B cell (primary cell): ENCODE results near the gene USF1. TPM values are rescaled to one million over a fixed set of nuclear protein-coding genes. Genes with fewer than 3 reads are reported as not detected.

Experiments used
- ATAC-seq: fragments of 200-7000 bp; cut with Tn5 transposase; one replicate; pipeline ENCODE4 v1.10.0; 2021; ENCODE audit warnings: low read depth, mild to moderate bottlenecking, moderate number of reproducible peaks, moderate library complexity
- CTCF ChIA-PET: fragments of 350-600 bp; sonication (Branson Sonifier 250); formaldehyde crosslinking; loops from one replicate; lab custom pipeline; 2021; ENCODE audit warnings: antibody characterized with exemption, inconsistent platforms; lab: Charles Lee
- POLR2A ChIA-PET: fragments of 350-600 bp; sonication (Branson Sonifier 250); formaldehyde crosslinking; loops from one replicate; lab custom pipeline; 2021; ENCODE audit warnings: antibody characterized with exemption; lab: Charles Lee
- DNase-seq: peaks from one replicate; pipeline ENCODE4 v3.0.0; 2013
- H2AFZ ChIP-seq: 2 replicates; pipeline ENCODE4 v1.6.1; 2012; ENCODE audit warnings: mild to moderate bottlenecking, low read depth, low read length; ENCODE audit not compliant: insufficient read depth, poor library complexity, severe bottlenecking
- H3K27ac ChIP-seq, 2 donors: 1 replicate in 1 of 2; 2 replicates in 1 of 2; pipeline ENCODE4 v1.5.1; 2012 to 2013; ENCODE audit warnings: low read length in 2 of 2, mild to moderate bottlenecking in 2 of 2, moderate library complexity in 1 of 2
- H3K27me3 ChIP-seq, 4 experiments: fragments of 200-600 bp in 1 of 4; sonication (generic) in 1 of 4; replicated peaks in 1 of 4; 1 replicate in 2 of 4; 2 replicates in 2 of 4; pipeline versions ENCODE4 v1.6.1 to v1.7.0; 2013 to 2016; ENCODE audit warnings: low read length in 3 of 4, mild to moderate bottlenecking in 2 of 4, mixed read lengths in 1 of 4, moderate library complexity in 1 of 4; ENCODE audit not compliant: insufficient read depth in 4 of 4, control insufficient read depth in 3 of 4; ENCODE audit errors: control extremely low read depth in 1 of 4
- H3K36me3 ChIP-seq, 2 experiments: replicated peaks in 1 of 2; 1 replicate in 1 of 2; 2 replicates in 1 of 2; pipeline versions ENCODE4 v1.6.1 to v1.7.1; 2013; ENCODE audit warnings: low read length in 1 of 2; ENCODE audit not compliant: insufficient read depth in 2 of 2, control insufficient read depth in 1 of 2; ENCODE audit errors: control extremely low read depth in 1 of 2, extremely low read depth in 1 of 2
- H3K4me1 ChIP-seq, 2 donors: fragments of 200-600 bp in 1 of 2; sonication (generic) in 1 of 2; 1 replicate in 1 of 2; 2 replicates in 1 of 2; pipeline versions ENCODE4 v1.5.1 to v1.6.1; 2013 to 2017; ENCODE audit warnings: low read length in 2 of 2; ENCODE audit not compliant: control insufficient read depth in 2 of 2, insufficient read depth in 2 of 2
- H3K4me2 ChIP-seq: replicated peaks from 2 replicates; pipeline ENCODE3; 2012; ENCODE audit warnings: mild to moderate bottlenecking, low read depth, low read length; ENCODE audit not compliant: poor library complexity, severe bottlenecking
- H3K4me3 ChIP-seq, 5 experiments: fragments of 200-600 bp in 1 of 5; sonication (generic) in 1 of 5; 1 replicate in 3 of 5; 2 replicates in 2 of 5; pipeline versions ENCODE4 v1.5.1 to v1.7.0; 2011 to 2016; ENCODE audit warnings: low read length in 4 of 5, mild to moderate bottlenecking in 4 of 5, low read depth in 2 of 5, control low read depth in 1 of 5, moderate library complexity in 1 of 5; ENCODE audit not compliant: insufficient read depth in 1 of 5; ENCODE audit errors: control extremely low read depth in 1 of 5, extremely low read depth in 1 of 5
- H3K79me2 ChIP-seq: fragments of 200-600 bp; sonication (generic); one replicate; pipeline ENCODE4 v1.6.0; 2016; ENCODE audit warnings: low read length; ENCODE audit not compliant: control insufficient read depth, insufficient read depth
- H3K9ac ChIP-seq: fragments of 200-600 bp; sonication (generic); 2 replicates; pipeline ENCODE4 v1.6.1; 2017; ENCODE audit warnings: mild to moderate bottlenecking, low read length, moderate library complexity
- H3K9me3 ChIP-seq, 3 donors: one replicate each; pipeline versions ENCODE4 v1.6.1 to v1.7.1; 2013; ENCODE audit warnings: low read length in 2 of 3; ENCODE audit not compliant: control insufficient read depth in 2 of 3, insufficient read depth in 1 of 3; ENCODE audit errors: control extremely low read depth in 1 of 3
- H4K20me1 ChIP-seq: 2 replicates; pipeline ENCODE4 v1.6.0; 2012; ENCODE audit warnings: mild to moderate bottlenecking, low read length; ENCODE audit not compliant: insufficient read depth, control insufficient read depth, poor library complexity, severe bottlenecking
- H3K27ac Mint-ChIP-seq: one replicate; pipeline ENCODE4 v1.8.0; 2021; ENCODE audit warnings: mixed read lengths
- H3K27me3 Mint-ChIP-seq: one replicate; pipeline ENCODE4 v1.8.0; 2021; ENCODE audit warnings: mixed read lengths
- H3K4me1 Mint-ChIP-seq: one replicate; pipeline ENCODE4 v1.8.0; 2021; ENCODE audit warnings: mixed read lengths
- H3K4me3 Mint-ChIP-seq: one replicate; pipeline ENCODE4 v1.8.0; 2021; ENCODE audit warnings: mixed read lengths
- H3K9me3 Mint-ChIP-seq: one replicate; pipeline ENCODE4 v1.8.0; 2022; ENCODE audit warnings: mixed read lengths; ENCODE audit not compliant: insufficient read depth
- EZH2 ChIP-seq: IDR thresholded peaks from 2 replicates; pipeline ENCODE4 v1.6.1; 2012; ENCODE audit warnings: borderline replicate concordance, low read depth, mild to moderate bottlenecking, moderate library complexity, low read length; ENCODE audit not compliant: insufficient read depth, poor library complexity, severe bottlenecking
- WGBS: methylation state at CpG from one replicate; pipeline ENCODE4 v1.1.5; 2013; ENCODE audit warnings: missing lambda C conversion rate; ENCODE audit not compliant: insufficient coverage; 5-methylcytosine and 5-hydroxymethylcytosine counted together
- intact Hi-C: fragments of 100-400 bp; cut with micrococcal nuclease; formaldehyde crosslinking; loops from one replicate; pipeline ENCODE4 v1.10.0; 2022
- polyA plus RNA-seq: library from polyadenylated mRNA; depleted of rRNA; stranded (reverse); fragments of >200 nt; gene quantifications from 2 replicates; pipeline ENCODE4 v1.2.3, GENCODE V29; 2012
- total RNA-seq, 2 donors: library from RNA; stranded (reverse); fragments of 120-200 nt in 1 of 2; gene quantifications; 1 replicate in 1 of 2; 2 replicates in 1 of 2; pipeline versions ENCODE4 v1.2.3 to v1.2.4, GENCODE V29; 2013 to 2022
- TF ChIP-seq, protein P1 (sequence below): fragments of 200-600 bp; IDR thresholded peaks from one replicate; pipeline ENCODE4 v1.8.0; 2022; ENCODE audit warnings: antibody characterized with exemption, mild to moderate bottlenecking

Gene USF1
- total and polyA plus RNA-seq, 2 donors (not counting 1 experiment from before 2014, with no cell fraction given): 192 to 249 TPM

GRCh38 chr1:161068306-161069234 lies 22.8 kb upstream of the USF1 start:
- CTCF ChIA-PET: interaction anchor here (0.7 to 8.9 kb wide), 14 partner anchors 15 to 317 kb away, joined by 3 to 142 read pairs (median 4); partner anchors contain the start of genes DEDD, KLHDC9, TOMM40L and USF1
- peak; percentile 73 for ATAC-seq
- Histone ChIP-seq H2AFZ (peak overlapping the region; percentile 65), H3K9me3 (no peaks in the 10 kb centered on the region), H3K27ac (peak overlapping the region; percentile 95 to 96), H4K20me1 (peaks cover 33% of the 10 kb centered on the region), H3K4me1 (peaks cover 45 to 61% of the 10 kb centered on the region in 2 donors), H3K27me3 (no peaks in the 10 kb centered on the region), H3K9ac (peak overlapping the region; percentile 92), H3K4me2 (peak overlapping the region; percentile 97), H3K4me3 (peak overlapping the region; percentile 76 to 97 (median 91)), H3K36me3 (peaks cover 2 to 8% of the 10 kb centered on the region in 2 experiments), H3K79me2 (peaks cover 84% of the 10 kb centered on the region)
- no peak for TF ChIP-seq EZH2
- TF ChIP-seq, protein P1, sequence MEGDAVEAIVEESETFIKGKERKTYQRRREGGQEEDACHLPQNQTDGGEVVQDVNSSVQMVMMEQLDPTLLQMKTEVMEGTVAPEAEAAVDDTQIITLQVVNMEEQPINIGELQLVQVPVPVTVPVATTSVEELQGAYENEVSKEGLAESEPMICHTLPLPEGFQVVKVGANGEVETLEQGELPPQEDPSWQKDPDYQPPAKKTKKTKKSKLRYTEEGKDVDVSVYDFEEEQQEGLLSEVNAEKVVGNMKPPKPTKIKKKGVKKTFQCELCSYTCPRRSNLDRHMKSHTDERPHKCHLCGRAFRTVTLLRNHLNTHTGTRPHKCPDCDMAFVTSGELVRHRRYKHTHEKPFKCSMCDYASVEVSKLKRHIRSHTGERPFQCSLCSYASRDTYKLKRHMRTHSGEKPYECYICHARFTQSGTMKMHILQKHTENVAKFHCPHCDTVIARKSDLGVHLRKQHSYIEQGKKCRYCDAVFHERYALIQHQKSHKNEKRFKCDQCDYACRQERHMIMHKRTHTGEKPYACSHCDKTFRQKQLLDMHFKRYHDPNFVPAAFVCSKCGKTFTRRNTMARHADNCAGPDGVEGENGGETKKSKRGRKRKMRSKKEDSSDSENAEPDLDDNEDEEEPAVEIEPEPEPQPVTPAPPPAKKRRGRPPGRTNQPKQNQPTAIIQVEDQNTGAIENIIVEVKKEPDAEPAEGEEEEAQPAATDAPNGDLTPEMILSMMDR: no peak
- H3K27ac Mint-ChIP-seq: peak overlapping the region; percentile 98
- WGBS: 5% methylated on average over 7 of the region's 10 CpGs
- peaks cover 59% of the 10 kb centered on the region for H3K4me1 Mint-ChIP-seq
- DNase-seq: peak; percentile 93
- intact Hi-C loops: loop anchor here (1.0 to 5.0 kb wide), 6 partner anchors 22 to 84 kb away; partner anchors contain the start of genes DEDD, F11R, KLHDC9 and UFC1
- no peaks in the 10 kb centered on the region for H3K27me3 Mint-ChIP-seq
- no peaks in the 10 kb centered on the region for H3K9me3 Mint-ChIP-seq
- POLR2A ChIA-PET: interaction anchor here (0.6 to 6.8 kb wide), 9 partner anchors 18 to 117 kb away, joined by 3 to 108 read pairs (median 5); partner anchors contain the start of genes DEDD, KLHDC9, TSTD1 and UFC1
- H3K4me3 Mint-ChIP-seq: peak overlapping the region; percentile 100
